HG02763 (cell line): ENCODE data around the gene TMCO4.
"Not testable (repeated sequence)": the region's sequence is repeated elsewhere in the genome, so short reads cannot be mapped to it uniquely, and the experiment has no call there.

Experiments
- ATAC-seq: cut with Tn5 transposase; IDR thresholded peaks from one replicate; pipeline ENCODE4 v1.9.1; 2021; ENCODE audit warnings: mild to moderate bottlenecking, moderate library complexity; ENCODE audit not compliant: unreplicated experiment

TMCO4 gene

GRCh38 chr1:19814244-19814661 is 14.5 kb upstream of the TMCO4 start:
- ATAC-seq, result no peak

GRCh38 chr1:19813643-19813960 is 13.9 kb upstream of the TMCO4 start:
- no peak for ATAC-seq

GRCh38 chr1:19812875-19813642 is 13.3 kb upstream of the TMCO4 start:
- ATAC-seq, result no peak

GRCh38 chr1:19811206-19811851 is 11.6 kb upstream of the TMCO4 start:
- no peak for ATAC-seq

GRCh38 chr1:19809044-19809750 is 9.5 kb upstream of the TMCO4 start:
- no peak for ATAC-seq

GRCh38 chr1:19808351-19808750 is 8.6 kb upstream of the TMCO4 start:
- no peak for ATAC-seq

GRCh38 chr1:19804831-19805251 is 5.1 kb upstream of the TMCO4 start:
- ATAC-seq, result no peak

GRCh38 chr1:19802269-19802668 is 2.6 kb upstream of the TMCO4 start:
- ATAC-seq, result no peak

GRCh38 chr1:19800076-19800804 is 524 bp upstream of the TMCO4 start:
- ATAC-seq, result no peak

- ATAC-seq, result no peak
These were observed 1.1 kb downstream of the TMCO4 start for GRCh38 chr1:19798486-19799229.

- ATAC-seq, result no peak
These were observed 1.9 kb downstream of the TMCO4 start for GRCh38 chr1:19797827-19798226.

GRCh38 chr1:19794583-19794982 is 5.1 kb downstream of the TMCO4 start:
- no peak for ATAC-seq

GRCh38 chr1:19793360-19794046 is 6.2 kb downstream of the TMCO4 start:
- no peak for ATAC-seq

- ATAC-seq, result no peak
These were observed 7.3 kb downstream of the TMCO4 start for GRCh38 chr1:19792237-19793002.

GRCh38 chr1:19790061-19790975 is 9.4 kb downstream of the TMCO4 start:
- ATAC-seq, result not testable (repeated sequence)

- no peak for ATAC-seq
These were observed 12.7 kb downstream of the TMCO4 start for GRCh38 chr1:19786988-19787423.

- ATAC-seq, result no peak
These were observed 14.1 kb downstream of the TMCO4 start for GRCh38 chr1:19785660-19786059.

- no peak for ATAC-seq
These were observed 19.3 kb downstream of the TMCO4 start for GRCh38 chr1:19780267-19780877.
